Ishikawa (cell line): ENCODE measurements around the gene OR4N2.

Experiments used
- EP300 ChIP-seq: IDR thresholded peaks from 2 replicates; pipeline ENCODE4 v1.6.1; 2012; ENCODE audit warnings: borderline replicate concordance
- NFIC ChIP-seq: IDR thresholded peaks from 2 replicates; pipeline ENCODE4 v1.6.1; 2012
- REST ChIP-seq: IDR thresholded peaks from 2 replicates; pipeline ENCODE4 v1.6.1; 2012; ENCODE audit warnings: low read depth, mild to moderate bottlenecking
- TAF1 ChIP-seq: IDR thresholded peaks from 2 replicates; pipeline ENCODE4 v1.6.1; 2012; ENCODE audit warnings: low read depth, mild to moderate bottlenecking
- TEAD4 ChIP-seq: IDR thresholded peaks from 2 replicates; pipeline ENCODE4 v1.6.1; 2012

- TF ChIP-seq NFIC = no peak
- TF ChIP-seq EP300 = no peak
- no peak for TF ChIP-seq TAF1
- TF ChIP-seq TEAD4 = no peak
- no peak for TF ChIP-seq REST
Observed at GRCh38 chr14:19874842-19875241, 71.3 kb downstream of the OR4N2 start, which contains the start of gene OR4K2.
